Body of pancreas (tissue), 4 donors: Measurements from ENCODE around the gene INSIG1. TPM values are rescaled to one million over a fixed set of nuclear protein-coding genes. Genes with fewer than 3 reads are reported as not detected.

Experiments
- ATAC-seq: fragments of 150-250 bp; one replicate; pipeline ENCODE4 v1.9.1; 2016
- DNase-seq, 4 donors: peaks; one replicate each; pipeline ENCODE4 v3.0.0-alpha.2; 2019
- H3K27ac ChIP-seq, 4 donors: fragments of 200-600 bp; sonication (generic); 1 replicate in 3 of 4; 2 replicates in 1 of 4; pipeline versions ENCODE4 v1.5.1 to v1.6.1; 2016 to 2019; ENCODE audit warnings: mild to moderate bottlenecking in 1 of 4, mixed read lengths in 1 of 4, moderate library complexity in 1 of 4
- H3K27me3 ChIP-seq, 2 donors: fragments of 200-600 bp; sonication (generic); one replicate each; pipeline ENCODE4 v1.6.0; 2016; ENCODE audit warnings: mild to moderate bottlenecking in 1 of 2
- H3K36me3 ChIP-seq, 2 donors: fragments of 200-600 bp; sonication (generic); replicated peaks in 1 of 2; 2 replicates each; pipeline ENCODE4 v1.5.1; 2016; ENCODE audit warnings: low read depth in 2 of 2; ENCODE audit not compliant: insufficient read depth in 1 of 2
- H3K4me1 ChIP-seq: fragments of 200-600 bp; sonication (generic); one replicate; pipeline ENCODE4 v1.6.0; 2016
- H3K4me3 ChIP-seq, 2 donors: fragments of 200-600 bp; sonication (generic); 1 replicate in 1 of 2; 2 replicates in 1 of 2; pipeline ENCODE4 v1.5.1; 2016 to 2019
- H3K9me3 ChIP-seq, 3 donors: fragments of 200-600 bp; sonication (generic); 1 replicate in 2 of 3; 2 replicates in 1 of 3; pipeline ENCODE4 v1.5.1; 2016
- CTCF ChIP-seq, 7 experiments: fragments of 450-650 bp in 4 of 7; fragments of 200-600 bp in 3 of 7; sonication (generic) in 3 of 7; IDR thresholded peaks; one replicate each; pipeline ENCODE4 v1.5.1; 2016 to 2019; ENCODE audit warnings: antibody characterized with exemption in 7 of 7
- POLR2A ChIP-seq, 3 donors: fragments of 450-650 bp; IDR thresholded peaks; one replicate each; pipeline ENCODE4 v1.6.1; 2016; ENCODE audit warnings: antibody characterized with exemption in 3 of 3, mild to moderate bottlenecking in 2 of 3
- WGBS, 2 donors: methylation state at CpG; one replicate each; pipeline ENCODE4 v1.1.5; 2017; 5-methylcytosine and 5-hydroxymethylcytosine counted together
- intact Hi-C: fragments of 100-400 bp; cut with DNase I; formaldehyde crosslinking; loops from one replicate; pipeline ENCODE4 v1.15.1; 2023
- total RNA-seq, 2 donors: library from RNA; depleted of rRNA; stranded (reverse); fragments of >200 nt; gene quantifications; one replicate each; pipeline ENCODE4 v1.1.0, GENCODE V29; 2016

The INSIG1 gene
- total RNA-seq, 2 donors from 2014 or later, result 47.0 to 79.8 TPM

DNA sequence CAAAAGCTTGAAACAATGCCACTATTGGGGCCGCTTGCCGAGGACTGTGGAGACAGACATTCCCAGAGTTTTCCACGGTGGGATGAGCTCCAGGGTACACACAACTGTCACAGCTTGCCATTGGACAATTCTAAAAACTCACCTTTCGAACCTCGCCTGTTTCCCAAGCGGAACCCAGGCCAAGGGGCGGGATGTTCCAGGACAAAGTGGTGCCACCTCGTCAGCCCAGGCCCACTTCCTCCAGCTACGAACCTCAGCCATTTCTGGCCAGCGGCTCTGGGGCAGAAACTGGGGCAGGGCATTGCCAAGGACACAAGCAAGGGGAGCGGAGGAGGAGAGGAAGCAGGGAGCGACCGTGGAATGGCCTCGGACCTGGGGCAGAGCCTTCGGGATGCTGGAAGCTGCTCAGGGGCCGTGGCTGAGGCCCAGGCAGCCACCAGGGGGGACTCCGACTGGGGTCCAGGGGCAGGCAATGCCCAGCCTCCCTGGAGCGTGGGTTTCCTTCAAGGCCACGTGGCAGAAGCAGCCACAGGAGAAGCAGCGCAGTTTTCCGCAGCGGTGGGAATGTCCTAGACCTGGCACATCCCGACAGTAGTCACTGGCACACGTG lies 44.7 kb upstream of the INSIG1 start:
- DNase-seq, result peak; percentile 69 to 79 (median 74)
- Histone ChIP-seq H3K36me3 (no peaks in the 10 kb centered on the region), H3K27me3 (no peaks in the 10 kb centered on the region), H3K4me1 (peaks cover 69% of the 10 kb centered on the region), H3K27ac (peak overlapping the region; percentile 86 to 92 (median 90)), H3K4me3 (no peak overlapping the region), H3K9me3 (no peaks in the 10 kb centered on the region)
- intact Hi-C loops, result no loop called here
- ATAC-seq, result peak; percentile 40
- 23 to 46% methylated on average over 23 to 24 of the region's 24 CpGs for WGBS, 2 donors
- TF ChIP-seq CTCF (IDR thresholded peaks at IDR 0.05) (peak in 1 of 7 experiments; percentile 2), POLR2A (IDR thresholded peaks at IDR 0.05) (peak in 2 of 3 donors; percentile 67 to 73)

GRCh38 chr7:155254018-155254417 lies 43.7 kb upstream of the INSIG1 start:
- WGBS, 2 donors, result 37 to 48% methylated on average over 8 of the region's 8 CpGs
- intact Hi-C loops, result no loop called here
- peak in 4 of 7 experiments; percentile 14 to 31 (median 22) for TF ChIP-seq CTCF (IDR thresholded peaks at IDR 0.05)
- peak; percentile 46 to 89 (median 88) for TF ChIP-seq POLR2A (IDR thresholded peaks at IDR 0.05)
- H3K4me1 ChIP-seq, result peaks cover 73% of the 10 kb centered on the region
- H3K27ac ChIP-seq, result peak overlapping the region; percentile 86 to 92 (median 90)
- peak; percentile 83 to 92 (median 89) for DNase-seq
- no peaks in the 10 kb centered on the region for H3K27me3 ChIP-seq
- H3K36me3 ChIP-seq, result no peaks in the 10 kb centered on the region
- peak; percentile 84 for ATAC-seq
- H3K4me3 ChIP-seq, result no peak overlapping the region
- H3K9me3 ChIP-seq, result no peaks in the 10 kb centered on the region

- 92 to 94% methylated on average over 10 of the region's 10 CpGs for WGBS, 2 donors
- H3K4me3 ChIP-seq, result no peak overlapping the region
- TF ChIP-seq POLR2A (IDR thresholded peaks at IDR 0.05) (no peak), CTCF (IDR thresholded peaks at IDR 0.05) (no peak)
- no peaks in the 10 kb centered on the region for H3K9me3 ChIP-seq
- peak overlapping the region in 1 of 4 donors; percentile 92 for H3K27ac ChIP-seq
- ATAC-seq (no peak), DNase-seq (no peak)
- intact Hi-C loops, result no loop called here
- H3K27me3 ChIP-seq, result no peaks in the 10 kb centered on the region
- peaks cover 73% of the 10 kb centered on the region for H3K4me1 ChIP-seq
- H3K36me3 ChIP-seq, result no peaks in the 10 kb centered on the region
These were observed 42.6 kb upstream of the INSIG1 start for GRCh38 chr7:155255071-155255470.

- H3K36me3 ChIP-seq, result no peaks in the 10 kb centered on the region
- ATAC-seq (no peak), DNase-seq (no peak)
- WGBS, 2 donors, result 85 to 91% methylated on average over 6 of the region's 6 CpGs
- no peaks in the 10 kb centered on the region for H3K27me3 ChIP-seq
- no peak overlapping the region for H3K27ac ChIP-seq
- intact Hi-C loops, result no loop called here
- TF ChIP-seq POLR2A (IDR thresholded peaks at IDR 0.05) (no peak), CTCF (IDR thresholded peaks at IDR 0.05) (no peak)
- H3K9me3 ChIP-seq, result no peaks in the 10 kb centered on the region
- no peak overlapping the region for H3K4me3 ChIP-seq
- peaks cover 72% of the 10 kb centered on the region for H3K4me1 ChIP-seq
These were observed 42.1 kb upstream of the INSIG1 start for GRCh38 chr7:155255621-155256020.
